Measurements from ENCODE around the gene RYR1.
"Not testable (repeated sequence)": the region's sequence is repeated elsewhere in the genome, so short reads cannot be mapped to it uniquely, and the experiment has no call there.

RYR1 gene

DNA sequence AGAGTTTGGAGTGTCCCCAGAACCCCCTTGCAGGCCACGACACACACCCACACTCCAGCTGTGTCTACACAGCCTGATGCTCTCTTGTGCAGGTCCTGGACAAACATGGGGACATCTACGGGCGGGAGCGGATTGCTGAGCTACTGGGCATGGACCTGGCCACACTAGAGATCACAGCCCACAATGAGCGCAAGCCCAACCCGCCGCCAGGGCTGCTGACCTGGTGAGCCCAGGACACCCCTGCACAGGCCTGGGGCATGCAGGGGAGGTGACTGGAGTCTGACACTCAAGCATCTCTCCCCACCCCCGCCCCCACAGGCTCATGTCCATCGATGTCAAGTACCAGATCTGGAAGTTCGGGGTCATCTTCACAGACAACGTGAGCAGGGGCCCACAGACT lies 144.3 kb downstream of the RYR1 start:
- DNase-seq (ENCODE audit: low read depth), result no peak
- TF ChIP-seq CTCF (conservative IDR thresholded peaks at IDR 0.05; ENCODE audit: low read length), result no peak
- H3K4me3 ChIP-seq (ENCODE audit: low read length), result no peak overlapping the region

DNA sequence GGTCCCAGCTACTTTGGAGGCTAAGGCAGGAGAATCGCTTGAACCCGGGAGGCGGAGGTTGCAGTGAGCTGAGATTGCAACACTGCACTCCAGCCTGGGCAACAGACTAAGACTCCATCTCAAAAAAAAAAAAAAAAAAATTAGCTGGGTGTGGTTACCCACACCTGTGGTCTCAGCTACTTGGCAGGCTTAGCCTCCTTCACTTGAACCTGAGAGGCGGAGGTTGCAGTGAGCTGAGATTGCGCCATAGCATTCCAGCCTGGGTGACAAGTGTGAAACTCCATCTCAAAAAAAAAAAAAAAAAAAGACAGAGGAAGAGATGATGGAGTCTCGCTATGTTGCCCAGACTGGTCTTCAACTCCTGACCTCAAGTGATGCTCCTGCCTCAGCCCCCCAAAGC lies 145.8 kb downstream of the RYR1 start:
- H3K4me3 ChIP-seq (ENCODE audit: low read length); DNase-seq (ENCODE audit: low read depth): not testable (repeated sequence)

DNA sequence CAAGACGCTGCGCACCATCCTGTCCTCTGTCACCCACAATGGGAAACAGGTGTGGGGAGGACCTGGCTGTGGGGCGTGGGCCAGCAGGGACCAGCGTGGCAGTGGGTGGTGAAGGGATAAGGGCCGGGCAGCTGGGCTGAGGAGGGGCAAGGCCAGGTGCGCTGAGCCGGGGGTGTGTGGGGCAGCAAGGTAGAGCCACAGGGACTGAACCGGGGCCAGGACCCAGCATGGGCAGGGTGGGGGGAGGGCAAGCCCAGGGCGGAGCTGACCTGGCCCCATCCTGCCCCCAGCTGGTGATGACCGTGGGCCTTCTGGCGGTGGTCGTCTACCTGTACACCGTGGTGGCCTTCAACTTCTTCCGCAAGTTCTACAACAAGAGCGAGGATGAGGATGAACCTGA lies 146.6 kb downstream of the RYR1 start:
- DNase-seq (ENCODE audit: low read depth), result no peak
- TF ChIP-seq CTCF (conservative IDR thresholded peaks at IDR 0.05; ENCODE audit: low read length), result no peak
- no peak overlapping the region for H3K4me3 ChIP-seq (ENCODE audit: low read length)

GRCh38 chr19:38583219-38583984 lies 149.9 kb downstream of the RYR1 start:
- no peak overlapping the region for H3K4me3 ChIP-seq (ENCODE audit: low read length)
- TF ChIP-seq CTCF (conservative IDR thresholded peaks at IDR 0.05; ENCODE audit: low read length), result no peak
- no peak for DNase-seq (ENCODE audit: low read depth)

GRCh38 chr19:38583985-38584305 lies 150.5 kb downstream of the RYR1 start:
- TF ChIP-seq CTCF (conservative IDR thresholded peaks at IDR 0.05; ENCODE audit: low read length), result no peak
- no peak overlapping the region for H3K4me3 ChIP-seq (ENCODE audit: low read length)
- no peak for DNase-seq (ENCODE audit: low read depth)

GRCh38 chr19:38587562-38587961 lies 154.1 kb downstream of the RYR1 start:
- no peak for DNase-seq (ENCODE audit: low read depth)
- no peak for TF ChIP-seq CTCF (conservative IDR thresholded peaks at IDR 0.05; ENCODE audit: low read length)
- no peak overlapping the region for H3K4me3 ChIP-seq (ENCODE audit: low read length)

DNA sequence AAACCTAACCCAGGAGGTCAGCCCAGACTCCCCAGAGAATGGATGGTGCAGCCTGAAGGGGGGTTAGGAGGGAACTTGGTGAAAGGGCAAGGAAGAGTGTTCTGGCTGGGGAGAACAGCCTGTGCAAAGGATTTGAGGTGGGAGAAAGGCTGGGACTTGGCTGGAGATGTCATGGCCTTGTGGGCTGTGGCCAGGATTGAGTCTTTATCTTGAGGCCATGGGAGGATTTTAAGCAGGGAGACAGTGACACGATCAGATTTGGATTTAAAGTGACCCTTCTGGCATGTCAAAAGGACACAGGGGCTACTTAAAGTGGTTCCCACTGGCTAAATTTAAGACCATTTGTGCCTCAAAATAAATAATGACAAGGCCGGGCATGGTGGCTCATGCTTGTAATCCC lies 154.6 kb downstream of the RYR1 start:
- H3K4me3 ChIP-seq (ENCODE audit: low read length), result no peak overlapping the region
- TF ChIP-seq CTCF (conservative IDR thresholded peaks at IDR 0.05; ENCODE audit: low read length), result no peak
- no peak for DNase-seq (ENCODE audit: low read depth)

- no peak overlapping the region for H3K4me3 ChIP-seq (ENCODE audit: low read length)
- no peak for TF ChIP-seq CTCF (conservative IDR thresholded peaks at IDR 0.05; ENCODE audit: low read length)
- no peak for DNase-seq (ENCODE audit: low read depth)
Observed at GRCh38 chr19:38592940-38593339, 159.4 kb downstream of the RYR1 start.
